Astrocyte (in vitro differentiated cells and primary cell): ENCODE results near the gene TSPAN14.

ENCODE experiments used
- CTCF ChIP-seq: IDR thresholded peaks from 2 replicates; pipeline ENCODE4 v1.5.1; 2011; ENCODE audit warnings: low read depth, mild to moderate bottlenecking, inconsistent platforms, low read length, moderate library complexity; ENCODE audit not compliant: insufficient read depth
- EZH2 ChIP-seq: IDR thresholded peaks from 2 replicates; pipeline ENCODE4 v1.6.1; 2012; ENCODE audit warnings: mild to moderate bottlenecking, low read length, inconsistent platforms; ENCODE audit not compliant: insufficient read depth

DNA sequence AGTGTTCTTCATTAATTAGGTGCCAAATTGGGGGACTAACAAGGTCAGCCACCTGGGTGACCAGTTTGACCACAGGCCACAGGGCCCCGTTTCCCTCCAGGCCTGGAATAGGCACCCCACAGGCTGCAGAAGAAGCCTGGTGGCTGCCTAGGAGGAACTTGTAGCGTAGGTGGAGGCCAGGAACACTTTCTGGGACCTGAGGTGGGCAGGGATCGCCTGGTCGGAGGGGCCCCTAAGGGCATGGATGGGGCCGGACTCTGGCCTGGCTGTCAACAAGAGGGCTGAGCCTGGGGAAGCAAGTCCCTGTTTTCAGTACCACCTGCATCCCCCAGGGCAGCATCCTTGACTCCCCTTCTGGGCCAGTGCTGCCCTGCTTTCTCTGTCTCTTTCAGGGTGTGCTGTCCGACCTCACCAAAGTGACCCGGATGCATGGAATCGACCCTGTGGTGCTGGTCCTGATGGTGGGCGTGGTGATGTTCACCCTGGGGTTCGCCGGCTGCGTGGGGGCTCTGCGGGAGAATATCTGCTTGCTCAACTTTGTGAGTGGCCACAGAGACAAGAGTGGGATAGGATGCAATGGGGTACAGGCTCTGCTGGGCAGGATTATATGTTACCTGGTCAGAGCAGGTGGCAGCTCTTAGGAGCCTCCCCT, 52.9 kb downstream of the TSPAN14 start:
- no peak for TF ChIP-seq EZH2
- no peak for TF ChIP-seq CTCF
